Ovary (tissue), 10 donors: ENCODE results near the gene ERVFRD-1. TPM values are rescaled to one million over a fixed set of nuclear protein-coding genes. Genes with fewer than 3 reads are reported as not detected.

Source experiments
- DNase-seq, 5 donors: peaks; one replicate each; pipeline ENCODE4 v3.0.0-alpha.2; 2019 to 2020
- H3K27ac ChIP-seq, 2 donors: fragments of 200-600 bp; one replicate each; pipeline versions ENCODE4 v1.5.1 to v1.8.0; 2019 to 2022
- H3K27me3 ChIP-seq: fragments of 200-600 bp; one replicate; pipeline ENCODE4 v1.8.0; 2022
- H3K36me3 ChIP-seq: fragments of 200-600 bp; sonication (generic); one replicate; pipeline ENCODE4 v1.5.1; 2019
- H3K4me1 ChIP-seq: one replicate; pipeline ENCODE4 v1.8.1; 2013; ENCODE audit warnings: mild to moderate bottlenecking, moderate library complexity; ENCODE audit not compliant: insufficient read depth
- H3K4me3 ChIP-seq: fragments of 200-600 bp; sonication (generic); one replicate; pipeline ENCODE4 v1.5.1; 2017
- H3K9me3 ChIP-seq, 2 donors: fragments of 200-600 bp in 1 of 2; sonication (generic) in 1 of 2; one replicate each; pipeline versions ENCODE4 v1.5.1 to v1.8.1; 2013 to 2019; ENCODE audit warnings: mild to moderate bottlenecking in 1 of 2, moderate library complexity in 1 of 2
- EP300 ChIP-seq: sonication (generic); formaldehyde crosslinking; IDR thresholded peaks from one replicate; pipeline ENCODE4 v1.6.1; 2017; ENCODE audit warnings: antibody characterized with exemption
- POLR2A ChIP-seq: fragments of 450-650 bp; IDR thresholded peaks from one replicate; pipeline ENCODE4 v1.6.1; 2017; ENCODE audit warnings: antibody characterized with exemption, mild to moderate bottlenecking, moderate library complexity
- WGBS, 3 donors: extraction: QIAGEN DNeasy Blood & Tissue Kit in 1 of 3; methylation state at CpG; one replicate each; pipeline versions ENCODE4 v1.1.5 to v1.1.7; 2013 to 2017; 5-methylcytosine and 5-hydroxymethylcytosine counted together
- intact Hi-C, 4 donors: fragments of 100-400 bp; cut with DNase I; formaldehyde crosslinking; loops; one replicate each; pipeline versions ENCODE4 v1.11.0 to v1.15.1; 2022 to 2023
- long read RNA-seq, 3 donors: library from polyadenylated mRNA in 2 of 3; unstranded in 2 of 3; transcript quantifications; one replicate each; pipeline ENCODE4 v2.0.0 and lab custom pipeline, GENCODE V29; 2021 to 2026
- polyA plus RNA-seq, 2 donors: library from polyadenylated mRNA; stranded (reverse); fragments of 200-250 nt in 1 of 2; fragments of 350-450 nt in 1 of 2; fragmentation: Illumina TruSeq in 1 of 2; extraction: RNeasy Lipid Tissue Mini Kit (QIAGEN cat#74804) in 1 of 2; gene quantifications; one replicate each; pipeline ENCODE4 v1.2.3, GENCODE V29; 2013 to 2014
- total RNA-seq, 7 donors: library from RNA; depleted of rRNA in 2 of 7; stranded (reverse); fragments of >200 nt in 2 of 7; fragmentation: NEBNext Ultra II Directional in 3 of 7; extraction: Animal tissue kit (Norgen Biotek cat#: 25700) in 3 of 7; gene quantifications; one replicate each; pipeline versions ENCODE4 v1.1.0 to v1.2.4, GENCODE V29; 2016 to 2023
- TF ChIP-seq, protein P1 (sequence below), 3 donors: fragments of 450-650 bp in 2 of 3; fragments of 200-600 bp in 1 of 3; IDR thresholded peaks; one replicate each; pipeline versions ENCODE4 v1.5.1 to v1.8.0; 2016 to 2022; ENCODE audit warnings: antibody characterized with exemption in 3 of 3, mild to moderate bottlenecking in 1 of 3
- donor health status: DM: no; HTN: no; CAD: no; lungs with moderate emphysema.
- donor health status: DM: no; HTN: no; CAD: no.
- donor health status: Bipolar disorder and iron deficiency.
- donor health status: DM: yes; HTN: yes; CAD: no.
- donor health status: DM: no; HTN: no; CAD: no.
- donor health status: DM: yes; HTN: yes; CAD: no.

ERVFRD-1 gene, protein sequence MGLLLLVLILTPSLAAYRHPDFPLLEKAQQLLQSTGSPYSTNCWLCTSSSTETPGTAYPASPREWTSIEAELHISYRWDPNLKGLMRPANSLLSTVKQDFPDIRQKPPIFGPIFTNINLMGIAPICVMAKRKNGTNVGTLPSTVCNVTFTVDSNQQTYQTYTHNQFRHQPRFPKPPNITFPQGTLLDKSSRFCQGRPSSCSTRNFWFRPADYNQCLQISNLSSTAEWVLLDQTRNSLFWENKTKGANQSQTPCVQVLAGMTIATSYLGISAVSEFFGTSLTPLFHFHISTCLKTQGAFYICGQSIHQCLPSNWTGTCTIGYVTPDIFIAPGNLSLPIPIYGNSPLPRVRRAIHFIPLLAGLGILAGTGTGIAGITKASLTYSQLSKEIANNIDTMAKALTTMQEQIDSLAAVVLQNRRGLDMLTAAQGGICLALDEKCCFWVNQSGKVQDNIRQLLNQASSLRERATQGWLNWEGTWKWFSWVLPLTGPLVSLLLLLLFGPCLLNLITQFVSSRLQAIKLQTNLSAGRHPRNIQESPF
- total RNA-seq = under 1 TPM in 2 of 7 donors, not detected in 5; 0.05 to 0.12 TPM
- under 1 TPM in 1 of 2 donors, not detected in 1; 0.78 TPM for polyA plus RNA-seq
- long read RNA-seq, donor 1 = 0 reads
- long read RNA-seq, donor 2, partial matches to known transcripts = 21 of 21 reads
- long read RNA-seq, donor 2, other reads (novel, unspliced or antisense) = 0 of 21 reads
- long read RNA-seq, donor 3 = 0 reads

GRCh38 chr6:11110921-11111768 is at the start of gene ERVFRD-1:
Gene ERVFRD-1 (minus strand): TSS chr6:11111725. CDS start chr6:11105310, 6,415 bp downstream.
- WGBS, 3 donors = 92 to 93% (median 92%) methylated on average over 16 of the region's 16 CpGs
- Histone ChIP-seq H3K27me3 (no peaks in the 10 kb centered on the region), H3K4me3 (no peak within 1 kb of the TSS), H3K27ac (no peak within 1 kb of the TSS), H3K9me3 (no peaks in the 10 kb centered on the region), H3K36me3 (no peaks in the 10 kb centered on the region), H3K4me1 (no peaks in the 10 kb centered on the region)
- intact Hi-C loops = no loop called here
- DNase-seq = no peak
- TF ChIP-seq POLR2A = no peak
- TF ChIP-seq, protein P1, sequence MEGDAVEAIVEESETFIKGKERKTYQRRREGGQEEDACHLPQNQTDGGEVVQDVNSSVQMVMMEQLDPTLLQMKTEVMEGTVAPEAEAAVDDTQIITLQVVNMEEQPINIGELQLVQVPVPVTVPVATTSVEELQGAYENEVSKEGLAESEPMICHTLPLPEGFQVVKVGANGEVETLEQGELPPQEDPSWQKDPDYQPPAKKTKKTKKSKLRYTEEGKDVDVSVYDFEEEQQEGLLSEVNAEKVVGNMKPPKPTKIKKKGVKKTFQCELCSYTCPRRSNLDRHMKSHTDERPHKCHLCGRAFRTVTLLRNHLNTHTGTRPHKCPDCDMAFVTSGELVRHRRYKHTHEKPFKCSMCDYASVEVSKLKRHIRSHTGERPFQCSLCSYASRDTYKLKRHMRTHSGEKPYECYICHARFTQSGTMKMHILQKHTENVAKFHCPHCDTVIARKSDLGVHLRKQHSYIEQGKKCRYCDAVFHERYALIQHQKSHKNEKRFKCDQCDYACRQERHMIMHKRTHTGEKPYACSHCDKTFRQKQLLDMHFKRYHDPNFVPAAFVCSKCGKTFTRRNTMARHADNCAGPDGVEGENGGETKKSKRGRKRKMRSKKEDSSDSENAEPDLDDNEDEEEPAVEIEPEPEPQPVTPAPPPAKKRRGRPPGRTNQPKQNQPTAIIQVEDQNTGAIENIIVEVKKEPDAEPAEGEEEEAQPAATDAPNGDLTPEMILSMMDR (IDR thresholded peaks at IDR 0.05) = no peak
- no peak for TF ChIP-seq EP300

GRCh38 chr6:11160199-11160598 is 48.7 kb upstream of the ERVFRD-1 start:
- H3K27ac ChIP-seq = no peak overlapping the region
- H3K4me3 ChIP-seq = no peak overlapping the region
- no peaks in the 10 kb centered on the region for H3K27me3 ChIP-seq
- no peak for TF ChIP-seq POLR2A
- TF ChIP-seq, protein P1 (IDR thresholded peaks at IDR 0.05) = no peak
- no peak for TF ChIP-seq EP300
- no peaks in the 10 kb centered on the region for H3K9me3 ChIP-seq
- intact Hi-C loops = no loop called here
- no peak for DNase-seq
- WGBS, 3 donors = 62 to 73% (median 70%) methylated on average over 1 of the region's 1 CpG
- no peaks in the 10 kb centered on the region for H3K4me1 ChIP-seq
- H3K36me3 ChIP-seq = no peaks in the 10 kb centered on the region

DNA sequence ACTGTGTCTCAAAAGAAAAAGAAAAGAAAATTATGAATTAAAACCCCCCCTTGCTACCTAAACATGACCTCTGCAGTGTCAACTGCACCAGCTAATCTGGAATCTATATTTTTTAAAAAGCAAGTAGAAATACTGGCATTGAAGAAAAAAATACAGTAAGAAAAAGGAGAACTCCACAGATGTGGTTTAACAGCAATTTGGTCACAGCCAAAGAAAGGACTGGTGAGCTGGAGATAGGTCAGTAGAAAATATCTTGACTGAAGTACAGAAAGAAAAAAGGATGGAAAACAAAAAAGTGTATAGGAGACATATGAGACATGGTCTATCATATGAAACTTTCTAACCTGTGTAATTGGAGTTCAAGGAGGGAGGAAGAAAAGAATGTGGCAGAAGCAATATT is 44.1 kb upstream of the ERVFRD-1 start:
- TF ChIP-seq POLR2A = no peak
- no peak for TF ChIP-seq EP300
- TF ChIP-seq, protein P1 (IDR thresholded peaks at IDR 0.05) = no peak
- Histone ChIP-seq H3K4me3 (no peak overlapping the region), H3K4me1 (no peaks in the 10 kb centered on the region), H3K9me3 (no peaks in the 10 kb centered on the region), H3K27ac (no peak overlapping the region), H3K27me3 (no peaks in the 10 kb centered on the region), H3K36me3 (no peaks in the 10 kb centered on the region)
- intact Hi-C loops = no loop called here
- DNase-seq = no peak

DNA sequence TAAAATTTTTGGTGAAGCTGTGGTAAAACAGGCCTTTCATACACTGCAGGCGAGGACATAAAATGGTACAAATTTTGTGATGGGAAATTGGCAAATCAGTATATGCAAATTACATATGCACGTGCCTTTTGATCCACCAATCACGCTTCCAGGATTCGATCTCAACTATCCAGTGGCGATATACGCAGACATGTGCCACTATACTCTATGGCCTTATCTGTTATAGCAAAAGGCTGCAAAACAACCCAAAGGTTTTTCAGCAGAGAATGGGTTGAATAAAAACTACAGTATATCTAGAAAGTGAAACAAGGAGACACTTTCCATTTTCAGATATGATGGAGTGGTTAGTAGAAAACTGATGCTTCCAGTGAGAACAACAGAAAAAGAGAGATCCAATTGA is 41.9 kb upstream of the ERVFRD-1 start:
- no peaks in the 10 kb centered on the region for H3K4me1 ChIP-seq
- intact Hi-C loops = no loop called here
- no peak for DNase-seq
- TF ChIP-seq POLR2A (no peak), EP300 (no peak)
- TF ChIP-seq, protein P1 (IDR thresholded peaks at IDR 0.05) = no peak
- 97 to 98% (median 97%) methylated on average over 6 of the region's 6 CpGs for WGBS, 3 donors
- no peak overlapping the region for H3K4me3 ChIP-seq
- H3K27me3 ChIP-seq = no peaks in the 10 kb centered on the region
- no peak overlapping the region for H3K27ac ChIP-seq
- H3K9me3 ChIP-seq = no peaks in the 10 kb centered on the region
- no peaks in the 10 kb centered on the region for H3K36me3 ChIP-seq
